GM12878 (cell line): Measurements from ENCODE around the gene MAPKAP1. TPM values are rescaled to one million over a fixed set of nuclear protein-coding genes. Genes with fewer than 3 reads are reported as not detected.

Source experiments
- ATF7 ChIP-seq: fragments of 450-650 bp; IDR thresholded peaks from 2 replicates; pipeline ENCODE4 v1.6.1; 2016; ENCODE audit warnings: low read depth, mild to moderate bottlenecking
- BACH1 ChIP-seq: fragments of 450-650 bp; IDR thresholded peaks from 2 replicates; pipeline ENCODE4 v1.6.1; 2017; ENCODE audit warnings: mild to moderate bottlenecking, borderline replicate concordance
- BHLHE40 ChIP-seq, 2 experiments: fragments of 450-650 bp in 1 of 2; IDR thresholded peaks; 2 replicates each; pipeline ENCODE4 v1.6.1; 2011 to 2017; ENCODE audit warnings: low read depth in 2 of 2, borderline replicate concordance in 1 of 2, improper control_type of control experiment in 1 of 2, low read length in 1 of 2, mild to moderate bottlenecking in 1 of 2
- CHD1 ChIP-seq: IDR thresholded peaks from 2 replicates; pipeline ENCODE4 v1.6.1; 2012; ENCODE audit warnings: low read depth, low read length, improper control_type of control experiment
- EGR1 ChIP-seq, 2 experiments: IDR thresholded peaks; 1 replicate in 1 of 2; 2 replicates in 1 of 2; pipeline ENCODE4 v1.6.1; 2011 to 2012; ENCODE audit warnings: low read depth in 2 of 2, low read length in 2 of 2, borderline replicate concordance in 1 of 2, mild to moderate bottlenecking in 1 of 2, moderate library complexity in 1 of 2
- GABPA ChIP-seq: IDR thresholded peaks from 2 replicates; pipeline ENCODE4 v1.6.1; 2014; ENCODE audit warnings: antibody characterized with exemption, low read depth, mild to moderate bottlenecking, inconsistent platforms
- GATAD2B ChIP-seq: fragments of 450-650 bp; conservative IDR thresholded peaks from 2 replicates; pipeline ENCODE4 v1.6.1; 2017; ENCODE audit warnings: low read depth, mild to moderate bottlenecking, moderate library complexity
- LARP7 ChIP-seq: fragments of 450-650 bp; IDR thresholded peaks from 2 replicates; pipeline ENCODE4 v1.6.1; 2017; ENCODE audit warnings: mild to moderate bottlenecking
- MYC ChIP-seq: IDR thresholded peaks from 2 replicates; pipeline ENCODE4 v1.6.1; 2011; ENCODE audit warnings: mild to moderate bottlenecking, low read length, moderate library complexity, inconsistent platforms; ENCODE audit not compliant: insufficient read depth, insufficient replicate concordance, insufficient read length, severe bottlenecking
- NBN ChIP-seq: fragments of 450-650 bp; IDR thresholded peaks from 2 replicates; pipeline ENCODE4 v1.6.1; 2016
- RELA ChIP-seq: fragments of 450-650 bp; IDR thresholded peaks from 2 replicates; pipeline ENCODE4 v1.8.0; 2014; ENCODE audit warnings: borderline replicate concordance; ENCODE audit not compliant: partially characterized antibody
- SIN3A ChIP-seq: IDR thresholded peaks from 2 replicates; pipeline ENCODE4 v1.6.1; 2012; ENCODE audit warnings: low read depth, low read length, improper control_type of control experiment
- SRF ChIP-seq, 2 experiments: IDR thresholded peaks; 2 replicates each; pipeline ENCODE4 v1.6.1; 2011; ENCODE audit warnings: low read depth in 2 of 2, low read length in 2 of 2, mild to moderate bottlenecking in 1 of 2, moderate library complexity in 1 of 2
- TARDBP ChIP-seq: IDR thresholded peaks from 2 replicates; pipeline ENCODE4 v1.6.1; 2016; ENCODE audit warnings: borderline replicate concordance
- WRNIP1 ChIP-seq: IDR thresholded peaks from 2 replicates; pipeline ENCODE4 v1.6.1; 2011; ENCODE audit warnings: low read depth, low read length, improper control_type of control experiment, borderline replicate concordance
- YBX1 ChIP-seq: fragments of 450-650 bp; IDR thresholded peaks from 2 replicates; pipeline ENCODE4 v1.6.1; 2016; ENCODE audit warnings: antibody characterized with exemption
- ZNF622 ChIP-seq: fragments of 450-650 bp; IDR thresholded peaks from 2 replicates; pipeline ENCODE4 v1.6.1; 2017; ENCODE audit warnings: mild to moderate bottlenecking, inconsistent platforms
- polyA plus RNA-seq, 11 experiments: library from polyadenylated mRNA; depleted of rRNA in 4 of 11; unstranded in 6 of 11; stranded (reverse) in 5 of 11; fragments of >200 nt; fragmentation: Nextera tagmentation in 4 of 11; fragmentation: Illumina TruSeq in 1 of 11; extraction: Ambion mirVana in 4 of 11; extraction: Trizol in 1 of 11; gene quantifications; 1 replicate in 1 of 11; 2 replicates in 10 of 11; pipeline versions ENCODE4 v1.2.1 to v1.2.3, GENCODE V29; 2011 to 2016; ENCODE audit warnings: inconsistent platforms in 2 of 11, missing spikeins in 2 of 11, low read depth in 1 of 11
- total RNA-seq, 4 experiments: library from RNA; depleted of rRNA in 3 of 4; stranded (reverse); fragments of >200 nt in 3 of 4; fragmentation: Illumina TruSeq in 1 of 4; extraction: Trizol in 1 of 4; gene quantifications; 2 replicates each; pipeline versions ENCODE4 v1.2.1 to v1.2.3, GENCODE V29; 2013 to 2021
- TF ChIP-seq, protein P1 (sequence below): fragments of 450-650 bp; IDR thresholded peaks from 2 replicates; pipeline ENCODE4 v1.6.1; 2014; ENCODE audit warnings: mild to moderate bottlenecking
- TF ChIP-seq, protein P2 (sequence below): IDR thresholded peaks from 2 replicates; pipeline ENCODE4 v1.6.1; 2012; ENCODE audit warnings: improper control_type of control experiment, low read depth, low read length; ENCODE audit not compliant: insufficient replicate concordance
- TF ChIP-seq, protein P3 (sequence below): IDR thresholded peaks from 2 replicates; pipeline ENCODE4 v1.6.1; 2011; ENCODE audit warnings: low read depth, low read length, improper control_type of control experiment, borderline replicate concordance
- TF ChIP-seq, protein P4 (sequence below): IDR thresholded peaks from 2 replicates; pipeline ENCODE4 v1.6.1; 2012; ENCODE audit warnings: mild to moderate bottlenecking, low read depth, low read length

The MAPKAP1 gene
- total and polyA plus RNA-seq, 10 of the 15 experiments (the other 5 are each of a cell fraction or from before 2014, with no cell fraction given), result 5.1 to 188 (median 105) TPM

DNA sequence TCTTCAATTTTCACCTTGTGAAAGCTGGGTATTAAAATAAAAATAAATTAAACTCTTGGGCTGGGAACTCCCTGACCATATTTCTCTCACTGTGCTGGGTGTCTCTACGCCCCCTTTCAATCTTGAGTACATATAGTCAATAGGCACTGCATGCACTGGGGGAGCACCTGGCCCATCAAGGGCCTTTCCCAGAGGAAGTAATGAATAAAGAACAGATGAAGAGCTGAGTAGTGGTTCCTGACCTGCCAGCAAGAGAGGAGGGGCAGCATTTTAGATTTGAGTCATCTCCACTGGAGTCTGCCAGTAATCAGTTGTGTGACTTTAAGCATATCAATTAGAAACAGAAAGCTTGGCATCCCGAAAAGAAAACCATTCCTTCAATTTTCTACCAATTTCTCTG is 6.2 kb downstream of the MAPKAP1 start (continued):
- peak; percentile 58; the same call in 1 of the 2 replicates for TF ChIP-seq TARDBP
- TF ChIP-seq NBN, result peak; percentile 75
- TF ChIP-seq, protein P1, sequence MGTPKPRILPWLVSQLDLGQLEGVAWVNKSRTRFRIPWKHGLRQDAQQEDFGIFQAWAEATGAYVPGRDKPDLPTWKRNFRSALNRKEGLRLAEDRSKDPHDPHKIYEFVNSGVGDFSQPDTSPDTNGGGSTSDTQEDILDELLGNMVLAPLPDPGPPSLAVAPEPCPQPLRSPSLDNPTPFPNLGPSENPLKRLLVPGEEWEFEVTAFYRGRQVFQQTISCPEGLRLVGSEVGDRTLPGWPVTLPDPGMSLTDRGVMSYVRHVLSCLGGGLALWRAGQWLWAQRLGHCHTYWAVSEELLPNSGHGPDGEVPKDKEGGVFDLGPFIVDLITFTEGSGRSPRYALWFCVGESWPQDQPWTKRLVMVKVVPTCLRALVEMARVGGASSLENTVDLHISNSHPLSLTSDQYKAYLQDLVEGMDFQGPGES, result no peak
- TF ChIP-seq WRNIP1, result no peak
- peak; percentile 53; the same call in 1 of the 2 replicates for TF ChIP-seq GABPA
- peak; percentile 92 for TF ChIP-seq RELA
- no peak for TF ChIP-seq SIN3A
- no peak for TF ChIP-seq EGR1 (IDR thresholded peaks at IDR 0.05; ENCODE audit: borderline replicate concordance in 1 of 2, low read depth in 2 of 2, low read length in 2 of 2)
- no peak for TF ChIP-seq ZNF622
- TF ChIP-seq, protein P2, sequence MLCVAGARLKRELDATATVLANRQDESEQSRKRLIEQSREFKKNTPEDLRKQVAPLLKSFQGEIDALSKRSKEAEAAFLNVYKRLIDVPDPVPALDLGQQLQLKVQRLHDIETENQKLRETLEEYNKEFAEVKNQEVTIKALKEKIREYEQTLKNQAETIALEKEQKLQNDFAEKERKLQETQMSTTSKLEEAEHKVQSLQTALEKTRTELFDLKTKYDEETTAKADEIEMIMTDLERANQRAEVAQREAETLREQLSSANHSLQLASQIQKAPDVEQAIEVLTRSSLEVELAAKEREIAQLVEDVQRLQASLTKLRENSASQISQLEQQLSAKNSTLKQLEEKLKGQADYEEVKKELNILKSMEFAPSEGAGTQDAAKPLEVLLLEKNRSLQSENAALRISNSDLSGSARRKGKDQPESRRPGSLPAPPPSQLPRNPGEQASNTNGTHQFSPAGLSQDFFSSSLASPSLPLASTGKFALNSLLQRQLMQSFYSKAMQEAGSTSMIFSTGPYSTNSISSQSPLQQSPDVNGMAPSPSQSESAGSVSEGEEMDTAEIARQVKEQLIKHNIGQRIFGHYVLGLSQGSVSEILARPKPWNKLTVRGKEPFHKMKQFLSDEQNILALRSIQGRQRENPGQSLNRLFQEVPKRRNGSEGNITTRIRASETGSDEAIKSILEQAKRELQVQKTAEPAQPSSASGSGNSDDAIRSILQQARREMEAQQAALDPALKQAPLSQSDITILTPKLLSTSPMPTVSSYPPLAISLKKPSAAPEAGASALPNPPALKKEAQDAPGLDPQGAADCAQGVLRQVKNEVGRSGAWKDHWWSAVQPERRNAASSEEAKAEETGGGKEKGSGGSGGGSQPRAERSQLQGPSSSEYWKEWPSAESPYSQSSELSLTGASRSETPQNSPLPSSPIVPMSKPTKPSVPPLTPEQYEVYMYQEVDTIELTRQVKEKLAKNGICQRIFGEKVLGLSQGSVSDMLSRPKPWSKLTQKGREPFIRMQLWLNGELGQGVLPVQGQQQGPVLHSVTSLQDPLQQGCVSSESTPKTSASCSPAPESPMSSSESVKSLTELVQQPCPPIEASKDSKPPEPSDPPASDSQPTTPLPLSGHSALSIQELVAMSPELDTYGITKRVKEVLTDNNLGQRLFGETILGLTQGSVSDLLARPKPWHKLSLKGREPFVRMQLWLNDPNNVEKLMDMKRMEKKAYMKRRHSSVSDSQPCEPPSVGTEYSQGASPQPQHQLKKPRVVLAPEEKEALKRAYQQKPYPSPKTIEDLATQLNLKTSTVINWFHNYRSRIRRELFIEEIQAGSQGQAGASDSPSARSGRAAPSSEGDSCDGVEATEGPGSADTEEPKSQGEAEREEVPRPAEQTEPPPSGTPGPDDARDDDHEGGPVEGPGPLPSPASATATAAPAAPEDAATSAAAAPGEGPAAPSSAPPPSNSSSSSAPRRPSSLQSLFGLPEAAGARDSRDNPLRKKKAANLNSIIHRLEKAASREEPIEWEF, result peak; percentile 64
- 0 out of 4 replicates have a peak, but pooled peaks of 1 of the 2 experiments have one; percentile 41 for TF ChIP-seq SRF (IDR thresholded peaks at IDR 0.05; ENCODE audit: low read depth in 2 of 2, low read length in 2 of 2)
- TF ChIP-seq, protein P3, sequence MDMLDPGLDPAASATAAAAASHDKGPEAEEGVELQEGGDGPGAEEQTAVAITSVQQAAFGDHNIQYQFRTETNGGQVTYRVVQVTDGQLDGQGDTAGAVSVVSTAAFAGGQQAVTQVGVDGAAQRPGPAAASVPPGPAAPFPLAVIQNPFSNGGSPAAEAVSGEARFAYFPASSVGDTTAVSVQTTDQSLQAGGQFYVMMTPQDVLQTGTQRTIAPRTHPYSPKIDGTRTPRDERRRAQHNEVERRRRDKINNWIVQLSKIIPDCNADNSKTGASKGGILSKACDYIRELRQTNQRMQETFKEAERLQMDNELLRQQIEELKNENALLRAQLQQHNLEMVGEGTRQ, result no peak
- peak; percentile 54 to 69; a peak in 2 of 4 replicates for TF ChIP-seq BHLHE40 (IDR thresholded peaks at IDR 0.05; ENCODE audit: borderline replicate concordance in 1 of 2, low read depth in 2 of 2, low read length in 1 of 2)
- TF ChIP-seq ATF7, result peak; percentile 71; the same call in 1 of the 2 replicates
- no peak for TF ChIP-seq MYC
- no peak for TF ChIP-seq YBX1
- TF ChIP-seq BACH1, result peak; percentile 90; the same call in 1 of the 2 replicates
- TF ChIP-seq, protein P4, sequence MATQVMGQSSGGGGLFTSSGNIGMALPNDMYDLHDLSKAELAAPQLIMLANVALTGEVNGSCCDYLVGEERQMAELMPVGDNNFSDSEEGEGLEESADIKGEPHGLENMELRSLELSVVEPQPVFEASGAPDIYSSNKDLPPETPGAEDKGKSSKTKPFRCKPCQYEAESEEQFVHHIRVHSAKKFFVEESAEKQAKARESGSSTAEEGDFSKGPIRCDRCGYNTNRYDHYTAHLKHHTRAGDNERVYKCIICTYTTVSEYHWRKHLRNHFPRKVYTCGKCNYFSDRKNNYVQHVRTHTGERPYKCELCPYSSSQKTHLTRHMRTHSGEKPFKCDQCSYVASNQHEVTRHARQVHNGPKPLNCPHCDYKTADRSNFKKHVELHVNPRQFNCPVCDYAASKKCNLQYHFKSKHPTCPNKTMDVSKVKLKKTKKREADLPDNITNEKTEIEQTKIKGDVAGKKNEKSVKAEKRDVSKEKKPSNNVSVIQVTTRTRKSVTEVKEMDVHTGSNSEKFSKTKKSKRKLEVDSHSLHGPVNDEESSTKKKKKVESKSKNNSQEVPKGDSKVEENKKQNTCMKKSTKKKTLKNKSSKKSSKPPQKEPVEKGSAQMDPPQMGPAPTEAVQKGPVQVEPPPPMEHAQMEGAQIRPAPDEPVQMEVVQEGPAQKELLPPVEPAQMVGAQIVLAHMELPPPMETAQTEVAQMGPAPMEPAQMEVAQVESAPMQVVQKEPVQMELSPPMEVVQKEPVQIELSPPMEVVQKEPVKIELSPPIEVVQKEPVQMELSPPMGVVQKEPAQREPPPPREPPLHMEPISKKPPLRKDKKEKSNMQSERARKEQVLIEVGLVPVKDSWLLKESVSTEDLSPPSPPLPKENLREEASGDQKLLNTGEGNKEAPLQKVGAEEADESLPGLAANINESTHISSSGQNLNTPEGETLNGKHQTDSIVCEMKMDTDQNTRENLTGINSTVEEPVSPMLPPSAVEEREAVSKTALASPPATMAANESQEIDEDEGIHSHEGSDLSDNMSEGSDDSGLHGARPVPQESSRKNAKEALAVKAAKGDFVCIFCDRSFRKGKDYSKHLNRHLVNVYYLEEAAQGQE, result peak; percentile 28; the same call in 1 of the 2 replicates
- peak; percentile 49 for TF ChIP-seq GATAD2B
- TF ChIP-seq CHD1, result no peak
- TF ChIP-seq LARP7, result no peak
